RWPE2 (cell line): ENCODE results near the gene GNS.

ENCODE experiments used
- ATAC-seq: fragments of 200-7000 bp; cut with Tn5 transposase; 3 replicates; pipeline ENCODE4 v1.9.1; 2021; ENCODE audit warnings: low read depth
- DNase-seq: peaks from one replicate; pipeline ENCODE4 v3.0.0-alpha.2; 2020; ENCODE audit warnings: low spot score
- H3K27ac ChIP-seq: fragments of 450-650 bp; 2 replicates; pipeline ENCODE4 v1.5.1; 2017; ENCODE audit warnings: mild to moderate bottlenecking; ENCODE audit not compliant: poor library complexity, severe bottlenecking
- H3K27me3 ChIP-seq: fragments of 250-450 bp; sonication (Bioruptor Pico); 2 replicates; pipeline ENCODE4 v1.5.1; 2021; ENCODE audit warnings: mild to moderate bottlenecking, moderate library complexity; ENCODE audit not compliant: insufficient read depth, poor library complexity, severe bottlenecking
- H3K36me3 ChIP-seq: fragments of 250-450 bp; sonication (Bioruptor Pico); 2 replicates; pipeline ENCODE4 v1.5.1; 2020; ENCODE audit warnings: low read depth, mild to moderate bottlenecking, moderate library complexity
- H3K4me1 ChIP-seq: fragments of 250-450 bp; sonication (Bioruptor Pico); 2 replicates; pipeline ENCODE4 v1.5.1; 2021; ENCODE audit warnings: mild to moderate bottlenecking, moderate library complexity; ENCODE audit not compliant: insufficient read depth, poor library complexity, severe bottlenecking
- H3K4me3 ChIP-seq: fragments of 250-450 bp; sonication (Bioruptor Pico); 2 replicates; pipeline ENCODE4 v1.5.1; 2021; ENCODE audit warnings: mild to moderate bottlenecking, moderate library complexity; ENCODE audit not compliant: severe bottlenecking
- H3K9me3 ChIP-seq: fragments of 250-450 bp; sonication (Bioruptor Pico); 2 replicates; pipeline ENCODE4 v1.5.1; 2021; ENCODE audit warnings: mild to moderate bottlenecking, moderate library complexity; ENCODE audit not compliant: severe bottlenecking
- TF ChIP-seq, protein P1 (sequence below): fragments of 450-650 bp; IDR thresholded peaks from one replicate; pipeline ENCODE4 v1.5.1; 2017; ENCODE audit warnings: mild to moderate bottlenecking, moderate library complexity; ENCODE audit not compliant: poor library complexity, severe bottlenecking

The GNS gene

DNA sequence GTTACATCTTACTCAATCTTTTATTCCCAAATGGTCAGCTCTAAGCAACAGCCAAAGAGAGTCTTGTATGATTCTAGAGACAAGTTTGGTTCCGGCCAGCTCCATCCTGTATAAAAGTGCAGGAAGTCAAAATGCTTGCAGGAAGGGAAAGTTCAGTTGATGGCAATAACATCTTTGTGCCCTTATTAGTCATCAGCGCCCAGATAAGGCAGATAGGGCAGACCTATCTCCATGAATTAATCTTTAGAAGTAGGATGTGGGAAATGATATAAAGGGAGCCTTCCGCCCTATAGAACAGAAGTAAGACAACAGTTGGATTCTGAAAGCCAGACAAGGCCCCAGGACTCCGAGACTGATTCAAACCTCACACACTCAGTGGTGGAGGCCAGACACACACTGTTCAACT, 6.4 kb downstream of the GNS start:
- Histone ChIP-seq H3K4me1 (no peaks in the 10 kb centered on the region), H3K9me3 (no peaks in the 10 kb centered on the region), H3K27ac (no peak overlapping the region), H3K36me3 (peaks cover 31% of the 10 kb centered on the region), H3K27me3 (no peaks in the 10 kb centered on the region), H3K4me3 (no peak overlapping the region)
- ATAC-seq = no peak
- no peak for DNase-seq
- TF ChIP-seq, protein P1, sequence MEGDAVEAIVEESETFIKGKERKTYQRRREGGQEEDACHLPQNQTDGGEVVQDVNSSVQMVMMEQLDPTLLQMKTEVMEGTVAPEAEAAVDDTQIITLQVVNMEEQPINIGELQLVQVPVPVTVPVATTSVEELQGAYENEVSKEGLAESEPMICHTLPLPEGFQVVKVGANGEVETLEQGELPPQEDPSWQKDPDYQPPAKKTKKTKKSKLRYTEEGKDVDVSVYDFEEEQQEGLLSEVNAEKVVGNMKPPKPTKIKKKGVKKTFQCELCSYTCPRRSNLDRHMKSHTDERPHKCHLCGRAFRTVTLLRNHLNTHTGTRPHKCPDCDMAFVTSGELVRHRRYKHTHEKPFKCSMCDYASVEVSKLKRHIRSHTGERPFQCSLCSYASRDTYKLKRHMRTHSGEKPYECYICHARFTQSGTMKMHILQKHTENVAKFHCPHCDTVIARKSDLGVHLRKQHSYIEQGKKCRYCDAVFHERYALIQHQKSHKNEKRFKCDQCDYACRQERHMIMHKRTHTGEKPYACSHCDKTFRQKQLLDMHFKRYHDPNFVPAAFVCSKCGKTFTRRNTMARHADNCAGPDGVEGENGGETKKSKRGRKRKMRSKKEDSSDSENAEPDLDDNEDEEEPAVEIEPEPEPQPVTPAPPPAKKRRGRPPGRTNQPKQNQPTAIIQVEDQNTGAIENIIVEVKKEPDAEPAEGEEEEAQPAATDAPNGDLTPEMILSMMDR = no peak

DNA sequence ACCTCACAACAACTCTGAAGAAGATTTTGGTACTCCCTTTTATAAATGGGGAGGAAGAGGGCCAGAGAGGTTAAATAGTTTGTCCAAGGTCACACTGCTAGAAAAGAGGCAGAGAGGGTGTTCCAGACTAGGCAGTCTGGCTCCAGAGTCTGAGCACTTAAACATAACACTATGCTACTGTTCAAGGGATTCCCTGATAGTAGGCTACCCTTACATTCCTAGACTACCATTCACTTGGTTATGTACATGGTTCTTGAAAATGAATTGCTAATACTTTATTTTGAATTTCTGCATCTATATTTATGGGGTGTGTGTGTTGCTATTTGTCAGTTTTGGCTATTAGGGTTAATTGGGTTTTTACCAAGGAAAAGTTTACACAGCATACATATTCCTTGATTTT, 7.2 kb downstream of the GNS start:
- no peak overlapping the region for H3K4me3 ChIP-seq
- DNase-seq (no peak), ATAC-seq (no peak)
- H3K9me3 ChIP-seq = no peaks in the 10 kb centered on the region
- no peak overlapping the region for H3K27ac ChIP-seq
- H3K4me1 ChIP-seq = peaks cover 3% of the 10 kb centered on the region
- peaks cover 39% of the 10 kb centered on the region for H3K36me3 ChIP-seq
- TF ChIP-seq, protein P1 = no peak
- no peaks in the 10 kb centered on the region for H3K27me3 ChIP-seq

DNA sequence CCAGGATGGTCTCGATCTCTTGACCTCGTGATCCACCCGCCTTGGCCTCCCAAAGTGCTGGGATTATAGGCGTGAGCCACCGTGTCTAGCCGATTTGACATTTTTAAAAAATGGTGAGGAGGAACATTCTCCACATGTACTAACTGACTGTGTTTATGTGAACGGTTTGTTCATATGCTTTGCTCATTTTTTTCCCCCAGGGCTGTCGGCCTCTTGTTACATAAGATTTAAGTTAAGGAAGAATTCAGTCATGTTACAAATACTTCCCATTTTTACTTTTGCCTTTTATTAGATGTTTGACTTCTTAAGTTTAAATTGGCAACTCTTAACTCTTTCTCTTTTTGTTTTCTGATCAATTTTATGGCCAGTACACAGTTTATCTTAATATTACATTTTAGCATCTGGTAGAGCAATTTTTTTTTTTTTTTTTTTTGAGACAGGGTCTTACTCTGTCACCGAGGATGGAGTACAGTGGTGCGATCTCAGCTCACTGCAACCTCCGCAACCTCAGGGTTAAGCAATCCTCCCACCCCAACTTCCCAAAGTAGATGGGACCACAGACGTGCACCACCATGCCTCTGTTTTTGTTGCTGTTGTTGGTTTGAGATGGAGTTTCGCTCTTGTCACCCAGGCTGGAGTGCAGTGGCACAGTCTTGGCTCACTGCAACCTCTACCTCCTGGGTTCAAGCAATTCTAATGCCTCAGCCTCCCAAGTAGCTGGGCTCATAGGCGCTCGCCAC, 9.6 kb downstream of the GNS start:
- no peaks in the 10 kb centered on the region for H3K27me3 ChIP-seq
- peaks cover 24% of the 10 kb centered on the region for H3K4me1 ChIP-seq
- DNase-seq (no peak), ATAC-seq (no peak)
- TF ChIP-seq, protein P1 = no peak
- peaks cover 42% of the 10 kb centered on the region for H3K36me3 ChIP-seq
- no peak overlapping the region for H3K27ac ChIP-seq
- H3K4me3 ChIP-seq = no peak overlapping the region
- no peaks in the 10 kb centered on the region for H3K9me3 ChIP-seq

DNA sequence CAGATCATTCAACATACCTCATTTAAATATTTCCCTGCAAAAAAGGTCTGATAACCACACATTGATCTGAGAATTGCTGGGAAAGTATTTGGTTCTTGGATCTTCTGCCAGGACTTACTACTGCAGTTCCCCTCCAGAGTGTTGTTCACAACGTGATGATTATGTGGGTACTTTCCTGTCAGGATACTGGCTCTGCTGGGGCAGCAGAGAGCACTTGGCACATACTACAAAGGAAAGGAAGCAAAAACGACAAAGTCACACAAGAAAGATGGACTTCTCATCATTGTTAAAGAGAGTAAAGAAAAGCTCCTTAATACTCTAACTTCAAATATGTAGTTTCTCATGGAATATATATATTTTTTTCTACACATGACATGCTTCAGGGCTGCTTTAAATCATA, 11.5 kb downstream of the GNS start:
- Histone ChIP-seq H3K4me1 (peaks cover 27% of the 10 kb centered on the region), H3K36me3 (peaks cover 56% of the 10 kb centered on the region), H3K4me3 (no peak overlapping the region), H3K27me3 (no peaks in the 10 kb centered on the region), H3K9me3 (no peaks in the 10 kb centered on the region), H3K27ac (peak overlapping the region; percentile 42)
- TF ChIP-seq, protein P1 = no peak
- DNase-seq (no peak), ATAC-seq (no peak)

DNA sequence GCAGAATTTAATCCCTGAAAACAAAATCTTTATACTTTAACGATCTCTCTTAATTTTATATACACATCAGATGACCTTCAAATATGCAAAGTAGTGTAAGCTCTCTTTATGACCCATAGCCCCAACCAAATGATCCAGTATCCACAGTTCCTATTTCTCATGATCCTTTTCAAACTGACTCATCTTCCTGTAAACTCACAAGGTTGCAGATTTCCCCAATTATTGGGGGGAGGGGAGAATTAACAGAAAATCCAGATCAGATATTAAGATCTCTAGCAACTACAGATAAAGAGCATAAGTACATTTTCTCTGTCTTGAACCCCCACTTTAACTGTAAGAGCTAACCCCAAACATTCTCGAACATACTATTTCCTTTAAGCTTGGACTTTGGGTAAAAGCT, 12.5 kb downstream of the GNS start:
- H3K4me3 ChIP-seq = no peak overlapping the region
- TF ChIP-seq, protein P1 = no peak
- H3K4me1 ChIP-seq = peaks cover 27% of the 10 kb centered on the region
- H3K9me3 ChIP-seq = no peaks in the 10 kb centered on the region
- peak overlapping the region; percentile 42 for H3K27ac ChIP-seq
- ATAC-seq = peak; percentile 63; the same call in 2 of the 3 replicates
- H3K36me3 ChIP-seq = peaks cover 61% of the 10 kb centered on the region
- no peak for DNase-seq
- no peaks in the 10 kb centered on the region for H3K27me3 ChIP-seq
